Left ventricle myocardium inferior (tissue), 1 donor: ENCODE data around the gene SMS. TPM values are rescaled to one million over a fixed set of nuclear protein-coding genes. Genes with fewer than 3 reads are reported as not detected.
A peak's percentile ranks its signal among the peaks of the same experiment; 100 is the strongest.

Source experiments
- DNase-seq: peaks from one replicate; pipeline ENCODE4 v3.0.0-alpha.2; 2020
- H3K27ac ChIP-seq: fragments of 200-600 bp; replicated peaks from 2 replicates; pipeline ENCODE4 v1.8.0; 2021
- H3K27me3 ChIP-seq: fragments of 200-600 bp; 2 replicates; pipeline ENCODE4 v1.8.0; 2021; ENCODE audit warnings: low read depth
- H3K36me3 ChIP-seq: fragments of 200-600 bp; 2 replicates; pipeline ENCODE4 v1.8.0; 2021
- H3K4me1 ChIP-seq: fragments of 200-600 bp; 2 replicates; pipeline ENCODE4 v1.8.0; 2021
- H3K4me3 ChIP-seq: fragments of 200-600 bp; 2 replicates; pipeline ENCODE4 v1.8.0; 2021; ENCODE audit warnings: mild to moderate bottlenecking, moderate library complexity
- H3K9me3 ChIP-seq: fragments of 200-600 bp; replicated peaks from 2 replicates; pipeline ENCODE4 v1.8.0; 2021
- CTCF ChIP-seq: fragments of 200-600 bp; IDR thresholded peaks from 2 replicates; pipeline ENCODE4 v1.8.0; 2021; ENCODE audit warnings: antibody characterized with exemption, mild to moderate bottlenecking, borderline replicate concordance
- intact Hi-C: fragments of 100-400 bp; cut with micrococcal nuclease; formaldehyde crosslinking; loops from one replicate; pipeline ENCODE4 v1.11.0; 2022
- total RNA-seq: library from RNA; stranded (reverse); fragmentation: NEBNext Ultra II Directional; extraction: Animal tissue kit (Norgen Biotek cat#: 25700); gene quantifications from one replicate; pipeline ENCODE4 v1.2.1, GENCODE V29; 2021
- donor health status: DM: no; HTN: yes; CAD: no; lungs with severe emphysema.

Gene SMS
- total RNA-seq, 1 donor from 2014 or later: 46.8 TPM

- Histone ChIP-seq H3K9me3 (no peaks in the 10 kb centered on the region), H3K27ac (no peak overlapping the region), H3K4me1 (no peaks in the 10 kb centered on the region), H3K27me3 (no peaks in the 10 kb centered on the region), H3K36me3 (no peaks in the 10 kb centered on the region), H3K4me3 (no peak overlapping the region)
- intact Hi-C loops: no loop called here
- TF ChIP-seq CTCF: no peak
- no peak for DNase-seq
These were observed 28.3 kb upstream of the SMS start for GRCh38 chrX:21912220-21912619.

- no peaks in the 10 kb centered on the region for H3K36me3 ChIP-seq
- H3K9me3 ChIP-seq: no peaks in the 10 kb centered on the region
- H3K4me3 ChIP-seq: no peak overlapping the region
- intact Hi-C loops: no loop called here
- DNase-seq: no peak
- no peak for TF ChIP-seq CTCF
- H3K27ac ChIP-seq: no peak overlapping the region
- no peaks in the 10 kb centered on the region for H3K4me1 ChIP-seq
- no peaks in the 10 kb centered on the region for H3K27me3 ChIP-seq
These were observed 27.5 kb upstream of the SMS start for GRCh38 chrX:21912989-21913388.

- intact Hi-C loops: no loop called here
- Histone ChIP-seq H3K27me3 (no peaks in the 10 kb centered on the region), H3K4me1 (no peaks in the 10 kb centered on the region), H3K9me3 (no peaks in the 10 kb centered on the region), H3K4me3 (peak overlapping the region; percentile 44), H3K27ac (peak overlapping the region; percentile 50), H3K36me3 (no peaks in the 10 kb centered on the region)
- no peak for DNase-seq
- TF ChIP-seq CTCF: no peak
These were observed 14.4 kb upstream of the SMS start for GRCh38 chrX:21926116-21926515.

DNA sequence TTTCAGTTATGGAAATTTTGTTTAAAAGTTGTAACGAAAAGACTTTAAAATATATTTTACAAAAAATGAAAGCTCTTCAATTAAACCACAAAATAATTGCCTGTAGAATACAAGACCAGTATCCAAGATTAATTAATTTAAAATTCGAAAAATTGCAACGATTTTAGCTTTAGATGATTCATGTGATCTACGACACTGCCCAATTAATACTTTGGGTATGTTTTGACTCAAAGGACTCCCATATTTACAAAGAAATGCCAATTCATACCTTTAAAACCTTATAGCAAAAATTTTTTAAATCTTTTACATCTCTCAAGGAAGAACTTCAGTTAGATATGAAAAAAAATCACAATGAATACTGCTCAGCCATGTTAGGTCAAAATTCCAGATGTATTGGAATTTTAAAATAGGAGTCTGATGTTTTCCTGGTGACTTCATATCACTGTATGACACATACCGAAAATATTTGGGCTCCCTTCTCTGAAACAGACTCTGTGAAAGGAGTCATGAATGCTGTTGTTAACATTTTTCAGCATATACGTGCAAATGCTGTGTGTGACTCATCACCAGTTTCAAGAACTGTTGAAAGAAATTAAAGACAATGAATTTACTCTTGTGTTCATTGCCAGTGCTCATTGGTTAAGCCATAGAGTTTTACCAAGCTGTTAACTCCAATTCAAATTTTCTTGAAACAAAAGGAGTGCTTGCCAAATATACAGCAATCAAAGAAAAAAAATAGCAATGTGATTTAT is 13.8 kb upstream of the SMS start:
- H3K27me3 ChIP-seq: no peaks in the 10 kb centered on the region
- H3K36me3 ChIP-seq: no peaks in the 10 kb centered on the region
- peak overlapping the region; percentile 50 for H3K27ac ChIP-seq
- intact Hi-C loops: no loop called here
- H3K4me3 ChIP-seq: peak overlapping the region; percentile 44
- H3K4me1 ChIP-seq: no peaks in the 10 kb centered on the region
- no peak for DNase-seq
- TF ChIP-seq CTCF: no peak
- no peaks in the 10 kb centered on the region for H3K9me3 ChIP-seq

DNA sequence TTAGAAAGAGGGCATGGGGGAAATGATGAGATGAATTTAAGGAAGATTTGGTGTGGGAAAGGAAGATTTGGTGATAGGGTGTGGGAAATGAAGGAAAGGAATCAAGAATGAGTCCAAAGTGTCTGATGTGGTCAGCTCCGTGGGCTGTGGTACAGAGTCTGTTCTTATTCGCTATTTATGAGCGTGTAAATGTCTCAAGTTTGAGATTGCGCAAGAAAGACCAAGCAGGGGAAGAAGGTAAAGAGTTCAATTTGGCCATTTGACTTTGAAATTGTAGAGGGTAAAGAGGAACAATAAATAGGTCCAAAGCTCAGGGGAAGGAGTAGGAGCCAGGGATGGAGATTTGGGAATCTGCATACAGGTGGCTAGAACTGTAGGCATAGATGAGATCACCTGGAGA is 11.3 kb upstream of the SMS start:
- intact Hi-C loops: no loop called here
- H3K4me1 ChIP-seq: no peaks in the 10 kb centered on the region
- no peaks in the 10 kb centered on the region for H3K9me3 ChIP-seq
- H3K27me3 ChIP-seq: no peaks in the 10 kb centered on the region
- no peak overlapping the region for H3K4me3 ChIP-seq
- H3K27ac ChIP-seq: no peak overlapping the region
- no peak for DNase-seq
- H3K36me3 ChIP-seq: no peaks in the 10 kb centered on the region
- TF ChIP-seq CTCF: no peak
